Middle frontal gyrus (tissue), 1 donor: ENCODE data around the gene RPS15.
"Not testable (repeated sequence)": the region's sequence is repeated elsewhere in the genome, so short reads cannot be mapped to it uniquely, and the experiment has no call there.

Experiments
- DNase-seq: peaks from one replicate; pipeline ENCODE4 v3.0.0-alpha.2; 2015; ENCODE audit warnings: low spot score; ENCODE audit errors: extremely low spot score

The RPS15 gene

DNA sequence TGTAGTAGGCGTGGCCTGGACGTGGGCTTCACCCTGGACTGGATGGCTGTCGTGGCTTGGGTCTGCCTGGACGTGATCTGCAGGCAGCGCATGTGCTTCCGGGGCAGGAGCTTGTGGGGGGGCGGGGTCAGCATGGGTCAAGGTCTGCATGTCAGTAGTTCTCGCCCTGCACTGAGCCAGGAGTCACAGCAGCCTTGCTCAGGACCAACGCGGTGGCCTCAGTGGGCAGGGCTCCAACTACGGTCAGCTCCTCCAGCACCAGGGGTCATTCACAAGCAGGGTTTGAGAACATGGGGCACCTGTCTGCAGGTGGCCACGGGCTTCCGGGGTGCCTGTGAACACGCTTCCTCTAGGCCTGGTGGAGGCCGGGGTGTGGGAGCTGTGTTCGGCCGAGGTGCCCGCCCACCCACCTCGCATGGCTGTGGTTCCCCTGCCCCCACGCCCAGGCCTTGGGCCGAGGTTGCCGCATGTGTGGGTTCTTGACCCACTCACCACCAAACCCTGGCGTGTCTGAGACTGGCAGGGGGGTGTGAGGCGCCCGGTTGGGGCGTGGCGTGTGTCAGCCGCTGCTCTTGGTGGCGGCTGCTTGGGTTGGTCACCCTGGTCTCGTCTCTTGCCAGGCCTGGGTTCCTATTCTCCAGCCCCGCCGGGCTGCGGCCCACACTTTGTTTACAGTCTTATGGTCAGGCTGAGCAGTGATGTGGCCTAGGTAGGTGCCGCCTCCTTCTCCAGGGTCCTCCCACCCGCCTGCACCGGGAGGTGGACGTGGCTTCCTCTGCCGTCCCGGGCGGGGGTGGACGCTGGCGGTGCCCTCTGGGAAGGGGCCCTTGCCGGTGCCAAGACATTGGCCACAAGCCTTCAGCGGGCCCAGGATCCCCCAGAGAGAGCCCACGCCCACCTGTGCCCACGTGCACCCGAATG, 4.8 kb upstream of the RPS15 start:
- DNase-seq = no peak

DNA sequence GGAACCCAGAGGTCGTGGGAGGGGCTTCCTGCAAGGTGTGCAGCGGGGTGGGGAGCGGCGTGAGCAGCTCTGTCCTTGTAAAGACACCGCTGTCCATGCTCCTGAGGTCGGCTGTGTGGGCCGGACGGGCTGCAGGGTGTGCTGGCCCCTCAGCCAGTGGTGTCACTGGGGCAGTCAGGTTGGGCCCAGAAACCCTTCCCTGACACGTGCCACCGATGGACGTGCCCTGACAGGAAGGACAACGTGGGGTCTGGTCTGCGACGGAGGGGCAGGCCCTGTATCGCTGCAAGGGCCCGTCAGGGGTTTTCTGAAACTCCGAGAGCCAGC, 4.2 kb upstream of the RPS15 start:
- DNase-seq = no peak

DNA sequence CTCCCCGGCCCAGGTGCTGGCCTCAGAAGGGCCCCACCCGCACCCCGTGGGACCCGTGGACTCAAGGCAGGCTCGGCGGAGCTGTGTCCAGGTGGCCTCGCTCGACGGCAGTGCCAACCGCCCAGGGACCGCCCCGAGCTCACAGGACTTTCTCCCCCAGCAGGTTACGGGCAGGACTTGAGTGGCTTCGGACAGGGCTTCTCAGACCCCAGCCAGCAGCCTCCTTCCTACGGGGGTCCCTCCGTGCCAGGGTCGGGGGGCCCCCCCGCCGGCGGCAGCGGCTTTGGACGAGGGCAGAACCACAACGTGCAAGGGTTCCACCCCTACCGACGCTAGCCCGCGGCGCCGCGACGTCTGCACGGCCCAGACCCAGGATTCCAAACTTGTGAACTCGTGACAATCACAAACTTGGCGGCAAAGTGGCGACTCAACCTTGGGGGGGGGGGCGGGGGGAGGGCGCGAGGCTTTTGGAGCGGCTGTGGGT, 3.6 kb upstream of the RPS15 start:
- no peak for DNase-seq

DNA sequence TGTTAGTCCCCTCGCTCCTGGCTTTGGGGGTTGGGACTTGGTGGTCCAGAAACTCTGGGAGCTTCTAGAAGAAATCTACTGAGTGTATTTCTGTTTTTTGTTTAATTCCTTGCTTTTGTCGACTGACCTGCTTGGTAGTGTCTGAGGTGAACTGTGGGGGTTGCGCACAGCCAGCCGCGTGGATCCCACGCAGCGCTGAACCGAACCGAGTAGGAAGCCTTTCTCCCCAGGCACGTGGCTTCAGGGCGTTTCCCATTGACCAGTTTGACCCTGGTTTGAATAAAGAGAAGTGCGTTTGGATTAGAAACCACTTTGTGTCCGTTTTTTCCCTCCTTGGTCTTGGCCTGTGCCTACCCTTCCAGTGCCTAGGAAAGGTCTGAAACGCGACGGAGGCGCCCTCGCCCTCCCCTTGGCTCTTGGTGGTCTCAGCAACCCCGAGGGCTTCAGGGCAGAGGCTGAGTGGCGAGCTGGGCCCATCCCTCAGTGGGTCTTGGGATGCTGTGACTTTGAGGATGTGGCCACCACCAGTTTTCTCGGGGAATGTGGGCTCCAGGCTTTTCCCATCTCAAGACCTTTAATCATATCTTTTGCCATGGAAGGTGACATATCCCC, 2.7 kb upstream of the RPS15 start:
- DNase-seq = no peak

DNA sequence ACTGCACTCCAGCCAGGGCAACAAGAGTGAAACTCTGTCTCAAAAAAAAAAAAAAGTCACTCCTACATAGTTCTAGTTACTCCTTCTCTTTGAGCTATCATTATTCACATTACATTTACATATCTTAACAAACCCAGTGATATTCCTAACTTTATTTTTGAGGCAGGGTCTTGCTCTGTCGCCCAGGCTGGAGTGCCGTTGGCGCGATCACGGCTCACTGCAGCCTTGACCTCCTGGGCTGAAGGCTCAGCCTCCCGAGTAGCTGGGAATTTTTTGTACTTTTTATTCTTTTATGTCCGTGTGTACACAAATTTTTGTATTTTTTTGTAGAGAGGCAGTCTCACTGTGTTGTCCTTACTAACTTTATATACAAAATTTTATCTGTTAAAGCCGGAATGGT, 587 bp upstream of the RPS15 start:
- no peak for DNase-seq

DNA sequence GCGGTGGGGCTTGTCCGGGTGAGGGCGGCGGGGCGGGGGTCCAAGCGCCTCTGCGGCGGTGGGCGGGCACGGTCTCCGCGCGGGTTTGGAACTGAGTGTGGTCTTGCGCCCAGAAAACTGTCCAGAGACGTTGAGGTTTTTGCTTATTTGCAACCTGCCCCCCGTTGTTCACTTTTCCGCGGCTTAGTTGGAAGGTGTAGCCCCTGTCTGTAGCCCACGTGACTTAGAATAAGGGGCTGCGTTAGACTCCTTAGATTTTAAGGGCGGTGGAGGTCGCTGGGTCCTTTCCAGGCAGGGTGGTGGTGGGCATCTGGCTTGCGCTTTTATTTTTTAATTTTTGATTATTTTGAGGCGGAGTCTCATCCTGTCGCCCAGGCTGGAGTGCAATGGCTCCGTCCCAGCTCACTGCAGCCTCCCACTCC, 748 bp downstream of the RPS15 start:
- no peak for DNase-seq

DNA sequence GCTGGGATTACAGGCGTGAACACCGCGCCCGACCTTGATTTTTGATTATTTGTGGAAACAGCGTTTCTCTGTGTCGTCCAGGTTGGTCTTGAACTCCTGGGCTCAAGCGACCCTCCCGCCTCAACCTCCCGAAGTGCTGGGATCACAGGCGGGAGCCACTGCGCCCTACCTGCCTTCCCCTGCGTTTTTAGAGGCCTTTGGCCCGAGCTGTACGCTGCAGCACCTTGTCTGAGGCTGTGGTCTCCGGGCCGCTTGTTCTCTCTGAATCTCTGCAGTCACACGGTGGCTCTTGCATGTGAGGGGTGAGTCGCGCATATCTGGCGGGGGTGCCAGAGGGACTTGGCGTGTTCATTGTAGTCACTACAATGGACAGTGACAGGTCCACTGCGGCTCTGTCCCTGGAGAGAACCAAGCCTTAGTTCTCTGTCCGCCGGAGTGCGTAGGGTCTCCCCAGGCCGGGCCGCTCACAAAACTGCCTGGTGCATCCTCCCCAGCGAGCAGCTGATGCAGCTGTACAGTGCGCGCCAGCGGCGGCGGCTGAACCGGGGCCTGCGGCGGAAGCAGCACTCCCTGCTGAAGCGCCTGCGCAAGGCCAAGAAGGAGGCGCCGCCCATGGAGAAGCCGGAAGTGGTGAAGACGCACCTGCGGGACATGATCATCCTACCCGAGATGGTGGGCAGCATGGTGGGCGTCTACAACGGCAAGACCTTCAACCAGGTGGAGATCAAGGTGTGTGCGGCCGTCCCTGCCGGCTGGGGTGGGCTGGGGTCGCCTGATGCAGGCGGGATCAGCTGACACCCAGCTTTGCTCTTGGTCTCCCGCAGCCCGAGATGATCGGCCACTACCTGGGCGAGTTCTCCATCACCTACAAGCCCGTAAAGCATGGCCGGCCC, 1.6 kb downstream of the RPS15 start:
- DNase-seq = not testable (repeated sequence)

DNA sequence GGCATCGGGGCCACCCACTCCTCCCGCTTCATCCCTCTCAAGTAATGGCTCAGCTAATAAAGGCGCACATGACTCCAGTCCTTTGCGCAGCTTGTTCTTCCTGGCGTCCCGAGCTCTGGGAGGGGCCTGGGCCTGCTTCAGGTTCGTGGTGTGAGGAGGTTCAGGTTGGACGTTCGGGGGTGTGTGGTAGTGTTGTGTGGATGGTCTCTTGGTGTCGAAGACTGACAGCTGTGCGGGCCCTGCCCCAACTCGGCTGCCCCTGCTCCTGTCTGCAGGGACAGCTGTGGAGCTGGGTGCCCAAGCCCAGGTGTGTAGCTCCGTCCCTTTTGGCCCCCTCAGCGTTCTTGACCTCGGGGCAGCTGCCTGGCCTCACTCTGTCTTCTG, 2.2 kb downstream of the RPS15 start:
- DNase-seq = no peak

DNA sequence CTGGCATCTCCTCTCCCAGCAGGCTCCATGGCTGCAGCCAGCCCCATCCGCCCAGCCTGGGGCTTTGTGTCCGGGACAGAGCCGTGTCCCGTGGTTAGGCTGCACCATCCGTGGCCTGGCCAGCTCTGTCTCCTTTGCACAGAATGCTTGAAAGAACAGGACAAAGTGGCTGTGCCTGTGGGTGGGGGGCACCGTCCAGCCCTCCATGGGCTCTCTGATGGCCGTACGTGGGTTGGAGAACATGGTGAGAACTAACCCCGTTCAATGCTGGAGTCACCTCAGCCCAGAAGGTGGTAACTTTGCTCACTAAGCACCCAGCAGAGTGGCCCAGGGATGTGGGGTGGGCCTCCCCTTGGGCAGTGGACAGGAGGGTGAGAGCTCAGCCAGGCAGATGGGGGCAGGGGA, 2.8 kb downstream of the RPS15 start:
- no peak for DNase-seq

DNA sequence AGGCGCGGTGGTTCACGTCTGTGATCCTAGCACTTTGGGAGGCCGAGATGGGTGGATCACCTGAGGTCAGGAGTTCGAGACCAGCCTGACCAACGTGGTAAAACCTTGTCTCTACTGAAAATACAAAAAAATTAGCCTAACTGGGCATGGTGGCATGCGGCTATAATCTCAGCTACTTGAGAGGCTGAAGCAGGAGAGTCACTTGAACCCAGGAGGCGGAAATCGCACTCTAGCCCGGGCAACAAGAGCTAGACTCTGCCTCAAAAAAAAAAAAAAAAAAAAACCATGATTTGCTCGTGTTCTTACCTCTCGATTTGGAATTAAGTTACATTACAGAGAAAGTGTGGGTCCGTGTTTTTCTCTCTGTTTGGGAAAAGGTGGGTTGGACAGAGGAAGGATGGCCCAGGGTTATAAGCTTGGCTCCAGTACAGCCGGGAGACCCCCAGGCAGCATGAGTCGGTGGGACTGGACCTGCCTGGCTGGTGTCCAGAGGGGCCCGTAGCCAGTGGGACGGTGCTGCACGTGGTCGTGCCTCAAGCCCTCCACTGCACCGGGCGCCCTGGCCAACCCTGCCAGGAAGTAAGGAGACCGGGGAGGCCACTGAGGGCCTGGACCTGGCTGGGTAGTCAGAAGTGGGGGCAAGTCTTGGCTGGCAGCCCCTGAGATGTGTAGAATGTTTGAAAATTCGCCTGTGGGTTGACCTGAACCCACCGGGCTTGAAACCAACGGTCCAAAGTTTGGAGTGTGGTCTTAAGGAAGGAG, 3.7 kb downstream of the RPS15 start:
- no peak for DNase-seq

DNA sequence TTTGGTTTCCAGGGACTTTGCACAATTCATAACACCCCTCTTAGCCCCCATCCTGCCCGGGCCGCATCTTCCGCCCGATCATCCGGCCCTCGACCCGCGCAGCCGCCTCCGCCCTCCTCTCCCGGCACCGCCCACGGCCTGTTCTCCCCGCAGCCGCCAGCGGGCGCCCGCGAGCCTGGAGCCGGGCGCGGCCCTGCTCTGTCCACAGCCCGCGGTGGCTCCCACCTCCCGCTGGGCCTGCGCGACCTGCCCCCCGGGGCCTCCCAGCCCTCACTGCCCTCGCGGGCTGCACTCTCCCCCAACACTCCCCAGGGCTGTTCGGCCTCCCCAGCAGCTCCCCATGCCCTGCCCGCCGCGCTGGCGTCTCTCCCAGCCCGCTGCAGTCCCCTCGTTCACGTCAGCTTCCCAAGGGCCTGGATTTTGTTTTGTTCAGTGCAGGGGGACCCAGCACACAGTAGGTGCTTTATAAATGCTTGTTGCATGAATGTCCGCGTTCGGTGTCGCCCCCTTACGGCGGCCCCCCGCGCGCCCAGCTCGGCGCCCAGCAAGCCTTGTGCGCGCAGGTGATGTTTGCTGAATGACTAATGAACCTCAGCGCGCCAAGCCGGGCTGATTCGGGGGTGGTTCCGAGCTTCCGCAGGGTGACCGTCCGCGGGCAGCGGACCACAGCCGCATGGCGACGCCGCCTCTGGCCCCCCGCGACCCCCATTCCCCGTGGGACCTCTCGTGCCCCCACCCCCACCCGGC, 7.2 kb downstream of the RPS15 start:
- no peak for DNase-seq

DNA sequence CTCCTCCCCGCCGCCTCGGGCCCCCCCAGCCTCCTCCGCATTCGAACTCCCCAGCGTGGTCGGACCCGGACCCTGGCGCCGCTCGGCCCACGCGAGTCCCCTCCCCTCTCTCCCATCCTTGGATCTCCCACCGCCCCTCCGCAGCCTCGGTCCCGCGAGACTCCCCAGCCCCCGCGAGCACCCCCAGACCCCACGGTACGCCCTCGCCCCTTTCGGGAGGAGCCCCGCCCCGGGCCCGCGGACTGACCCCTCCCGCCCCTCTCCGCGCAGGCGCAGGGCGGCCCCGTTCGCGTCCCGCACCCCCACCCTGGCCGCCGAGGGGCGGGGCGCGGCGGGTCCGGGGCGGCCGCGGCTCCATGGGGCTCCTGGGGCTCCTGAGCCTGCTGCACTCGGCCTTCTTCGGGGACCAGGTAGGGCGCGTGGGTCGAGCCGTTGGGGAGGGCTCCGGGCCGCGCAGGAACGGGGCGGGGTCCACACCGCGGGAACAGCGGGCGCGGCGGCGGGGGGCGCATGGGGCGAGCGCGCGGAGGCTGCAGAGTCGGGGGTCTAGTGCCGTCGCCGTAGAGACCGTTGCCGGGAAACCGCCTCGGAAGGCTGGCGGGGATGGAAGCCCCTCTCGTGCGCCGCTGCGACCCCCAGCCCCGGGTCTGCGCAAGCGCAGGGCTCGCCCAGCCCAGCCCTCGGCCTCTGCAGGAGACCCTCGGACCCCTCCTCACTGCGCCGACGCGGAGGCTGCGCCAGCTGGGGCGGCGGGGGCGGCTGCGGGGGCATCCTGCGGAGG, 7.9 kb downstream of the RPS15 start:
- DNase-seq = no peak

DNA sequence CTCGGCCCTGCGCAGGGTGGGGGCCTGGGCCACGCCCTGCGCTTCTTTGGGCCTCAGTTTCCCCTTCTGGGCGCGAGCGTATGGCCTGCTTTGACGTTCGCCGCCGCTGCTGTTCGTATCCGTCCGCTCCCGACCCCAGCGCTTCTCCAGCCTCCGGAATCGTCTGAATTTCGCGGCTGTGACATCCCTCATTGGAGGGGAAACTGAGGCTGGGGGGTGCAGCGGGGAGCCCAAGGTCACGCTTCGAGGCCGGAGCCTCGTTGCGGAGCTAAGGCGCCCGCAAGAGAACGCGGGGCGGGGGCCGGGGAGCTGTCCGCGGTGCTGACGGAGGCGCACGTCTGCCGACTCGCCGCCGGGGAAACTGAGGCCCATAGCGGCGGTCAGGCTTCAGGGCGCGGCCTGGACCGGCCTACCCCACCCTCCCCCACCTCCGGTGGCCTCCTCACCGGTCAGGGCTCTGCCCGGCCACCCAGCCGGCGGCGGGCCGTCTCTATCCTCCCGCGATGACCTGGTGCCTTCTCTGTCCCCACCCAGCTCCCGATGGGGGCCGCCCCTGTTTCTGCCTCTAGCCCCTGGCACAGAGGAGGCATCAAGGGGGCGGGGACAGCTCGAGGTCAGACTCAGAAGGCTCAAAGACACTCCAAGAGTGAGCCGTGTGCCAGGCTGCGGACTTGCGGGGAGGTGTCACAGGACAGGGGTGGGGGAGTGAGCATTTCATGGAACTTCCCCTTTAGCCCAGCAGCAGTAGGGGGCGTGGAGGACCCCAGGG, 8.7 kb downstream of the RPS15 start:
- DNase-seq = no peak

DNA sequence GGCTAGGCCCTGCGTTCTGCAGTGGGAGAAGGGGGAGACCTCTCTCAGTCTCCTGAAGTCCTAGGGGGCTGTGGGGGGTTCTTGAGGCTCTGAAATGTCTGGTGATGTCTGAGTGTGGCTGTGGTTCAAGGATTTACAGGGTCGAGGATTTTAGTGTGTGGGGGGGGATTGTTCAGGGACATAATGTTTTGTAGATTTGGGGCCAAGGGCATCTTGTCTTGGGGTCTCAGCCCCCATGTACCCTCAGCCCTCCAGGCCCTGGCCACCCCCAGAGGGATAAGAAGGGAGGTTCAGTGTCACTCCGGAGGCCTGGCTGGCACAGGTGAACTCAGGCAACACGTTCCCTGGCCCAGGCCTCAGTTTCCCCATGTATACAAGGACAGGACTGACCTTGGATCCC, 9.3 kb downstream of the RPS15 start:
- DNase-seq = no peak

DNA sequence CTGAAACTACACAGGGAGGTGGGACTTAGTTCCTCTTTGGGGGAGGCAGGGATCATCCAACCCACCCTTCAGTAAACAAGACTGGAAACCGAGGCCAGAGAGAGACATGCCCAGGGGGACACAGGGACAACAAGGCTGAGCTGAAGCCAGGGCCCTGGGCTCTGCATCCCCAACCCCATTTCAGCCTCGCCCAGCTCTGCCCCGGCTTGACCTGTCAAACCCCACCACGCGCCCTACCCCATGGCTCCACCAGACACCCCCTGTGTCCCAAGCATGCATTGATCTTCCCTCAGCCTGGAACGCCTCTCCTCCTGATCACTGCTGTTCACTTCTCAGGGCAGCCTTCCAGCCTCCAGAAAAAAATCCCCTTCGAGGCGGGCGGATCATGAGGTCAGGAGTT, 9.7 kb downstream of the RPS15 start:
- no peak for DNase-seq

DNA sequence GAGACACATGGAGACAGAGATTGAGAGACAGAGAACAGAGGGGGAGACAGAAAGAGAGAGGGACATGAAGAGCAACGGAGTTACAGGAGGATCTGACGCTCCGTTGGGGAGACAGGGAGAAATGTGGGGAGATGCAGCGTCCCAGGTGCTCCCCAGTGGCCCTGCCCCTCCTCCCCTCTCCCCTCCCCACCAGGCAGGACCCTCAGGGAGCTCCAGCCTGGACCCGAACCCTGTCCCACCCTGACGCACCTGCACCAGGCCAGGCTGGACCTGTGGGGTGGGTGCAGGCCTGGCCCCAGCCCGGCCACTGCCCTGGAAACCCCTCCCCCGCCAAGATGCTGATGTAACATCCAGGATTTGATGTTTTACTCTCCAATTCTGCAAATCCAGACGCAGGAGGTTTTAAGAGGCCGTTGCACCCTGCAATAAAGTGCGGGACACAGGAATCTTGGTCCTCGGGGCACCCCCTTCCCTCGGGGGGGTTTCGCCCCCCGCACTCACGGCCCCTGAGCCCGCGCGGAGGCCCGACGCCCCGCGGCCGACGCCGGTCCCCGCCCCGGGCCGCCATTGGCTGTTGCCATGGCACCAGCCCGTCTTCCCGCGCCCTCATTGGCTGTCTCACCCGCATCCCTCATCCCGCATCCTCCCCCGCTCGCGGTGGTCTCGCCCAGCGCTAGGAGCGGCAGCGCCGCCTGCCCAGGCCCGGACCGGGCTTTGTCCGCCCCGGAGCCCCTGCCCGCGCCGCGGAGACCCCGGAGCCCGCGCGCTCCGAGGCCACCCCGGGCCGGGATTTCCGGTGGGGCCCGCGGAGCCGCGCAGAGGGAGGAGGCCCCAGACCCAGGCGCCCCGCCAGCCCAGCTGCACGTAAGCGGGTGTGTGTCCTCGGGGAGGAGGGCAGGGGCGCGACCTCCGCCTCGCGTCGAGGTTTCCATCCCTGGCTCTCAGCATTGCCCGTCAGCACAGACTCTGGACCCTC, 11.6 kb downstream of the RPS15 start, which contains the start of gene APC2:
Gene APC2, plus strand, starts transcription at position 655 of the 976 bp plus-strand sequence. CDS start 2,881 bp downstream, outside the sequence.
- DNase-seq = peak; percentile 78
